ENCODE data around the gene ABHD11.
A peak's percentile ranks its signal among the peaks of the same experiment; 100 is the strongest.
"Not testable (repeated sequence)": the region's sequence is repeated elsewhere in the genome, so short reads cannot be mapped to it uniquely, and the experiment has no call there.

The ABHD11 gene

GRCh38 chr7:73738612-73739386, at the start of gene ABHD11:
ABHD11 (minus strand) TSS chr7:73738802; CDS start chr7:73738770, 32 bp downstream.
- peak; percentile 100 for DNase-seq

GRCh38 chr7:73787786-73788048, 49.1 kb upstream of the ABHD11 start:
- not testable (repeated sequence) for DNase-seq

GRCh38 chr7:73786588-73786987, 48.0 kb upstream of the ABHD11 start:
- no peak for DNase-seq

GRCh38 chr7:73779517-73779916, 40.9 kb upstream of the ABHD11 start:
- DNase-seq, result no peak

- DNase-seq, result peak; percentile 25
These were observed 40.3 kb upstream of the ABHD11 start for GRCh38 chr7:73778801-73779389.

GRCh38 chr7:73774923-73775322, 36.3 kb upstream of the ABHD11 start:
- DNase-seq, result no peak

GRCh38 chr7:73773700-73774517, 35.3 kb upstream of the ABHD11 start:
- no peak for DNase-seq

GRCh38 chr7:73770860-73771670, 32.5 kb upstream of the ABHD11 start:
- peak; percentile 25 for DNase-seq

- no peak for DNase-seq
These were observed 31.6 kb upstream of the ABHD11 start, which contains the start of gene CLDN3 for GRCh38 chr7:73770002-73770859. CLDN3 (minus strand) TSS chr7:73770270; CDS start chr7:73770049, 221 bp downstream.

GRCh38 chr7:73769481-73770001, 30.9 kb upstream of the ABHD11 start:
- no peak for DNase-seq

- DNase-seq, result no peak
These were observed 30.3 kb upstream of the ABHD11 start for GRCh38 chr7:73768641-73769480.

- no peak for DNase-seq
These were observed 28.1 kb upstream of the ABHD11 start for GRCh38 chr7:73766556-73767229.

- no peak for DNase-seq
These were observed 24.0 kb upstream of the ABHD11 start for GRCh38 chr7:73762659-73762999.

- DNase-seq, result no peak
These were observed 23.5 kb upstream of the ABHD11 start for GRCh38 chr7:73761854-73762658.

GRCh38 chr7:73758581-73759138, 20.1 kb upstream of the ABHD11 start:
- no peak for DNase-seq

- DNase-seq, result no peak
These were observed 11.6 kb upstream of the ABHD11 start for GRCh38 chr7:73749931-73750776.

- DNase-seq, result no peak
These were observed 7.8 kb upstream of the ABHD11 start for GRCh38 chr7:73746378-73746777.

All from activated effector memory CD4-positive, alpha-beta T cell treated with anti-CD3 and anti-CD28 coated beads, Interleukin-2, amount 50 U/mL, for 16 hours (primary cell).